ENCODE measurements around the gene IGF1R. TPM values are rescaled to one million over a fixed set of nuclear protein-coding genes. Genes with fewer than 3 reads are reported as not detected.

Gene IGF1R
- total RNA-seq, 4 donors from 2014 or later, result 51.5 to 146 (median 89.6) TPM

DNA sequence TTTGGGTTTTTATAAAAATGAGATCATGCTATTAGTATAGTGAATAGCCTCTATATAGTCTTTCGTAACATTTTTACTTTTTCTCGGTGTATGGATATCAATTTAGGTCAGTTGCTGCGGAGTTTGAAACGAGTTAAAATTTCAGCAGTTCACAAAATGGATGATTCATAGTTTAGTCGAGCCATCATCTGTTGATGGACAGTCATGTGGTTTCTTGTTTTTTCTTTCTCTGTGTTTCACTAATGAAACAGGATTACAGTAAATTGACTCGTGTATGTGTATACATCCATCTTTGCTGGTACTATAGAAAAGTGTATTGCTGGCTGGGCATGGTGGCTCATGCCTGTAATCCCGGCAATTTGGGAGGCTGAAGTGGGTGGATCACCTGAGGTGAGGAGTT lies 106.8 kb downstream of the IGF1R start:
- WGBS, 2 donors, result 87 to 91% methylated on average over 7 of the region's 7 CpGs
- no peak for DNase-seq
- H3K27ac ChIP-seq, result no peak overlapping the region
- H3K27me3 ChIP-seq, result no peaks in the 10 kb centered on the region
- H3K9me3 ChIP-seq, result no peaks in the 10 kb centered on the region
- peaks cover 6 to 40% of the 10 kb centered on the region in 2 donors for H3K4me1 ChIP-seq
- intact Hi-C loops (cut with DNase I), result no loop called here
- no peak overlapping the region for H3K4me3 ChIP-seq (replicated peaks in 1 of 3)
- no peaks in the 10 kb centered on the region for H3K36me3 ChIP-seq
- TF ChIP-seq, protein P1, sequence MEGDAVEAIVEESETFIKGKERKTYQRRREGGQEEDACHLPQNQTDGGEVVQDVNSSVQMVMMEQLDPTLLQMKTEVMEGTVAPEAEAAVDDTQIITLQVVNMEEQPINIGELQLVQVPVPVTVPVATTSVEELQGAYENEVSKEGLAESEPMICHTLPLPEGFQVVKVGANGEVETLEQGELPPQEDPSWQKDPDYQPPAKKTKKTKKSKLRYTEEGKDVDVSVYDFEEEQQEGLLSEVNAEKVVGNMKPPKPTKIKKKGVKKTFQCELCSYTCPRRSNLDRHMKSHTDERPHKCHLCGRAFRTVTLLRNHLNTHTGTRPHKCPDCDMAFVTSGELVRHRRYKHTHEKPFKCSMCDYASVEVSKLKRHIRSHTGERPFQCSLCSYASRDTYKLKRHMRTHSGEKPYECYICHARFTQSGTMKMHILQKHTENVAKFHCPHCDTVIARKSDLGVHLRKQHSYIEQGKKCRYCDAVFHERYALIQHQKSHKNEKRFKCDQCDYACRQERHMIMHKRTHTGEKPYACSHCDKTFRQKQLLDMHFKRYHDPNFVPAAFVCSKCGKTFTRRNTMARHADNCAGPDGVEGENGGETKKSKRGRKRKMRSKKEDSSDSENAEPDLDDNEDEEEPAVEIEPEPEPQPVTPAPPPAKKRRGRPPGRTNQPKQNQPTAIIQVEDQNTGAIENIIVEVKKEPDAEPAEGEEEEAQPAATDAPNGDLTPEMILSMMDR (IDR thresholded peaks at IDR 0.05), result no peak
- TF ChIP-seq POLR2A (IDR thresholded peaks at IDR 0.05), result no peak

DNA sequence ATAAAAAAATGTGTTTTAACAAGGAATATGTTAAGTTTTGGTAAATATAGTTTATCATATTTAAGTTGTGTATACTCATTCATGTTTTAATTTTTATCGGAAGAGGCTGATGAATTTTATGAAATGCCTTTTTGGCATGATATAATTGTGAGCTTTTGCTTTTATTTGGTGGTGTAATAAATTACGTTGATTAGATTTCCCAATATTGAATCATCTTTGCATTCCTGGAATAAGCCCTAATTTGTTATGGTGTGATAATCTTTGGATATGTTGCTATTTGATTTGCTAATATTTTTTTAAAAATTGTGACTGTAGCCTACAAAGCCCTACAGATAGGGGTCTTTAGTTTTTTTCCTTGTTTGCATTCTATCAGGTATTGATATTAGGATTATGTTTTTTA lies 107.4 kb downstream of the IGF1R start:
- no peaks in the 10 kb centered on the region for H3K36me3 ChIP-seq
- no peak overlapping the region for H3K4me3 ChIP-seq (replicated peaks in 1 of 3)
- TF ChIP-seq POLR2A (IDR thresholded peaks at IDR 0.05), result no peak
- TF ChIP-seq, protein P1 (IDR thresholded peaks at IDR 0.05), result no peak
- H3K27ac ChIP-seq, result no peak overlapping the region
- peaks cover 11 to 47% of the 10 kb centered on the region in 2 donors for H3K4me1 ChIP-seq
- no peaks in the 10 kb centered on the region for H3K27me3 ChIP-seq
- intact Hi-C loops (cut with DNase I), result no loop called here
- no peaks in the 10 kb centered on the region for H3K9me3 ChIP-seq
- DNase-seq, result no peak
- 89% methylated on average over 2 of the region's 2 CpGs for WGBS, 2 donors

DNA sequence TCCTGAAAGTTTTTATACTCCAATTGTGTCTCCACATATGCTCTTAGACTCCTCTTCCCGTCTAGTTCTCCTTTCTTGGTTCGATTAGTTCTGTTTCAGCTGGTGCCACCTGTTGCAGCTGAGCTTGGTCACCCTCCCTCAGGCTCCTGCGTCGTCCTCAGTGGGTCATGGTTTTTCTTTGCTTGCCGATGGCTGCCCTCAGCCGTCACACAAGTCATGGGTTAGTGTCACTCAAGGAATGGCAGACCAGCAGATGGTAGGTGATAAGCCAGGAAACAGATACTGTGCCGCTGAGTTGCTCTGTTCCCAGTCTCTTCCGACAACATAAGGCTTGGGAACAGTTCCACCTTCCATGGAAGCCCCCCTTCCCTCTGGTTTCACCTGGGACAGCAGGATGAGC lies 109.9 kb downstream of the IGF1R start:
- TF ChIP-seq, protein P1 (IDR thresholded peaks at IDR 0.05), result no peak
- TF ChIP-seq POLR2A (IDR thresholded peaks at IDR 0.05), result no peak
- no peak overlapping the region for H3K4me3 ChIP-seq (replicated peaks in 1 of 3)
- no peaks in the 10 kb centered on the region for H3K9me3 ChIP-seq
- H3K27ac ChIP-seq, result no peak overlapping the region
- intact Hi-C loops (cut with DNase I), result no loop called here
- 77 to 89% methylated on average over 8 of the region's 8 CpGs for WGBS, 2 donors
- peaks cover 15 to 57% of the 10 kb centered on the region in 2 donors for H3K4me1 ChIP-seq
- H3K27me3 ChIP-seq, result no peaks in the 10 kb centered on the region
- no peaks in the 10 kb centered on the region for H3K36me3 ChIP-seq
- DNase-seq, result no peak

DNA sequence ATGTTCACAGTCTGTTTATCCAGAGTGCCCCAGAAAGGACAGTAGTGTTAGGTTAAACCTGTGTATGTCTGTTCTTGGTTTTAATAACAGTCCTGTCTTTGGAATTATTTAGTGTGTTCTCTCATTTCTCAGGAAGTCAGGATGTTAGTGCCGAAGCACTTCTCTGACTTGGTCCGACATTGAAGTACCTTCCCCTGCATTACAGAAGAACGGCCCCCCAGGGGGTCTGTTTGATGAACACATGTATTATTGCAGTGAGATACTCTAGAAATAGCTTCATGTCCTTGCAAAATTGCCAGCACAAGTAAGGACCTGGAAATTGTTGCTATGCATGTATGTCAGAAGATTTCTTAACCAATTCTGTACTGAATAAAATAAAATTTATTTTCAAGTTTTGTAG lies 110.9 kb downstream of the IGF1R start:
- no peaks in the 10 kb centered on the region for H3K36me3 ChIP-seq
- TF ChIP-seq, protein P1 (IDR thresholded peaks at IDR 0.05), result no peak
- TF ChIP-seq POLR2A (IDR thresholded peaks at IDR 0.05), result no peak
- no peaks in the 10 kb centered on the region for H3K27me3 ChIP-seq
- intact Hi-C loops (cut with DNase I), result no loop called here
- no peak overlapping the region for H3K4me3 ChIP-seq (replicated peaks in 1 of 3)
- no peak for DNase-seq
- H3K4me1 ChIP-seq, result peaks cover 23 to 59% of the 10 kb centered on the region in 2 donors
- H3K27ac ChIP-seq, result no peak overlapping the region
- no peaks in the 10 kb centered on the region for H3K9me3 ChIP-seq
- WGBS, 2 donors, result 56 to 62% methylated on average over 3 of the region's 3 CpGs

DNA sequence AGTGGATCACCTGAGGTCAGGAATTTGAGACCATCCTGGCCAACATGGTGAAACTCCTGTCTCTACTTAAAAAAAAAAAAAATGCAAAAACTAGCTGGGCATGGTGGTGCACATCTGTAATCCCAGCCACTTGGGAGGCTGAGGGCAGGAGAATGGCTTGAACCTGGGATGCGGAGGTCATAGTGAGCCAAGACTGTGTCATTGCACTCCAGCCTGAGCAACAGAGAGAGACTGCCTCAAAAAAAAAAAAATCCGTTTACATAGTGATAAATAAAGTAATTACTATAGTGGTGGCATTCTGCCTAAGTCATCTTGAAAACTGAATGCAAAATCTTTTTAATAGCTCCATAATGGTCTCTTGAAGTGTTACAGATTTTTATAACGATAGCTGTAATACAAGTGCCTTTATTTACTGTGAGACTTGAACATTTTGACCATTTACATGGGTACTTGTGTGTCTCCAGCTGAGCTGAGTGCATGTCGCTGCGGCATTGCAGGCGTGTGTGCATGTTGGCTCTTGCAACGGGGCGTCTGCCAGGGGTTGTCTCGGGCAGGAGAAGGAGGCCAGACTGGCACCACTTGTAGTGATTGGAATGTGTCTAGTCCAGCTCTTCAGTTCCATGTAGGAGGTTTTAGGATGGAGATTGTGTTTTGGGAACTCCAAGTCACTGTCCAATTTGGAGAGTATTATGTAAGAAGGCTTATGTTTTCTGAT lies 111.9 kb downstream of the IGF1R start:
- no peaks in the 10 kb centered on the region for H3K27me3 ChIP-seq
- H3K27ac ChIP-seq, result peak overlapping the region in 1 of 3 donors; percentile 45
- 46 to 55% methylated on average over 9 of the region's 9 CpGs for WGBS, 2 donors
- peak; percentile 64 to 79 for DNase-seq
- peaks cover 23 to 55% of the 10 kb centered on the region in 2 donors for H3K4me1 ChIP-seq
- no peaks in the 10 kb centered on the region for H3K36me3 ChIP-seq
- TF ChIP-seq, protein P1 (IDR thresholded peaks at IDR 0.05), result no peak
- TF ChIP-seq POLR2A (IDR thresholded peaks at IDR 0.05), result no peak
- intact Hi-C loops (cut with DNase I), result no loop called here
- no peaks in the 10 kb centered on the region for H3K9me3 ChIP-seq
- no peak overlapping the region for H3K4me3 ChIP-seq (replicated peaks in 1 of 3)
